Kidney epithelial cell (primary cell): ENCODE data around the gene TMEM161B. TPM values are rescaled to one million over a fixed set of nuclear protein-coding genes. Genes with fewer than 3 reads are reported as not detected.
"Not testable (repeated sequence)": the region's sequence is repeated elsewhere in the genome, so short reads cannot be mapped to it uniquely, and the experiment has no call there.

Source experiments
- DNase-seq: peaks from one replicate; pipeline ENCODE4 v3.0.0-alpha.2; 2010; ENCODE audit warnings: low read depth
- H3K27me3 ChIP-seq: 2 replicates; pipeline ENCODE4 v1.6.0; 2011; ENCODE audit warnings: low read length; ENCODE audit not compliant: control insufficient read depth, insufficient read depth
- H3K36me3 ChIP-seq: 2 replicates; pipeline ENCODE4 v1.5.1; 2011; ENCODE audit warnings: low read length; ENCODE audit not compliant: control insufficient read depth, insufficient read depth
- H3K4me3 ChIP-seq: 2 replicates; pipeline ENCODE4 v1.5.1; 2011; ENCODE audit warnings: low read depth, mild to moderate bottlenecking, control low read depth, low read length
- CTCF ChIP-seq: IDR thresholded peaks from 2 replicates; pipeline ENCODE4 v1.5.1; 2011; ENCODE audit warnings: mild to moderate bottlenecking, moderate library complexity, low read length, control low read depth, inconsistent platforms; ENCODE audit not compliant: insufficient read depth, poor library complexity, severe bottlenecking
- total RNA-seq: library from RNA; depleted of rRNA; stranded (reverse); fragments of >200 nt; gene quantifications from 2 replicates; pipeline ENCODE4 v1.2.3, GENCODE V29; 2015

TMEM161B gene
- total RNA-seq, 1 donor from 2014 or later, result 10.4 TPM

GRCh38 chr5:88248094-88248493 lies 20.6 kb downstream of the TMEM161B start:
- Histone ChIP-seq H3K27me3 (no peaks in the 10 kb centered on the region), H3K36me3 (no peaks in the 10 kb centered on the region), H3K4me3 (no peak overlapping the region)
- no peak for TF ChIP-seq CTCF
- no peak for DNase-seq

DNA sequence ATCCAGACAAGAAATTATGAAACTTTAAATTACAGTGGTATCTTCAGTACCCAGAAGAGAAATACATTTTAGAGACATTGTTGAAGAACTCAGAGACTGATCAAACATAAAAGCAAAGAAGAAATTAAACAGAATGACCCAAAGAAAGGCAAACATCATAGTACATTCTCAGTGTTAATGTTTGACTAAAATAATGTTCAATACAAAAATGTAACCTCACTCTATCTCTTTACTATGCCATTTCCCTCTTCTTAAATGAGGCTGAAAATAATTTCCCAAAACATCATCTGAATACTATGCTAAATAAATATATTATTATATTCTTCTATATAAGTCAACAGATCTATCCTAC lies 22.8 kb downstream of the TMEM161B start:
- Histone ChIP-seq H3K4me3 (no peak overlapping the region), H3K27me3 (no peaks in the 10 kb centered on the region), H3K36me3 (no peaks in the 10 kb centered on the region)
- TF ChIP-seq CTCF, result no peak
- DNase-seq, result no peak

DNA sequence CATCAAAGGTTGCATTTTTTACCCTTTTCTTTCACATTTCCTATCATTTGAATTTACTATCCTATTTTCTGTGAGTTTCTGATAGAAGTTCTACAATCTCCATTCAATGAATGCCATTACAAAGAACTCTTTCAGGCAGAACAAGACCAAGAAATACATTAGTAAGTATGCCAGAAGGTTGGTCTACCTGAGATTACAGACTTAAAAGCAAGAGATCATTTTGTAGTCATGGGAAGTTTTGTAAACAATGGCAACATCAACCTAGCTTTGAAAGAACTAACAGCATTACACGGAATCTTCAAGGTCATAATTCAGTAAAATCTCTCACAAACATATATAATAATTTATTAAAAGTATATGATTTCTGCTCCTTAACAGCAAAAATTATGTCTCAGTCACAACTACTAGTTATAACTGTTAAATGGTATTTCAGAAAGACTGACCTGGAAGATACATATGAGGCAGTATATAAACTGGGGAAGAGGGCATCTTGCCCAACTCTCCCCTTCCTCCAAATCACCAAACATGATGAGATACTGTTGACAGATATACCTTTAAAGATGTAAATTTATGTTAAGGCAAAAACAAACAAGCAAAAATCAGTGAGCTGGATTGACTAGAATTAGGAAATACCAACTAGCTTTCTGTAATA lies 23.3 kb downstream of the TMEM161B start:
- no peaks in the 10 kb centered on the region for H3K36me3 ChIP-seq
- no peak for DNase-seq
- H3K4me3 ChIP-seq, result no peak overlapping the region
- TF ChIP-seq CTCF, result no peak
- no peaks in the 10 kb centered on the region for H3K27me3 ChIP-seq

GRCh38 chr5:88244686-88245085 lies 24.0 kb downstream of the TMEM161B start:
- Histone ChIP-seq H3K27me3 (no peaks in the 10 kb centered on the region), H3K4me3 (no peak overlapping the region), H3K36me3 (no peaks in the 10 kb centered on the region)
- DNase-seq, result no peak
- no peak for TF ChIP-seq CTCF

DNA sequence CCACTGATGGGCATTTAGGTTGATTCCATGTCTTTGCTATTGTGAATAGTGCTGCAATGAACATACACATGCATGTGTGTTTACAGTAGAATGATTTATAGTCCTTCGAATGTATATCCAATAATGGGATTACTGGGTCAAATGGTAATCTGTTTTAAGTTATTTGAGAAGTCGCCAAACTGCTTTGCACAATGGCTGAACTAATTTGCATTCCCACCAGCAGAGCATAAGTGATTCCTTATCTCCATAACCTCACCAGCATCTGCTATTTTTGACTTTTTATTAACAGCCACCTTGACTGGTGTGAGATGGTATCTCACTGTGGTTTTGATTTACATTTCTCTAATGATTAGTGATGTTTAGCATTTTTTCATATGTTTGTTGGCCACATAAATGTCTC lies 25.2 kb downstream of the TMEM161B start:
- not testable (repeated sequence) for H3K27me3 ChIP-seq, H3K36me3 ChIP-seq, DNase-seq, H3K4me3 ChIP-seq

DNA sequence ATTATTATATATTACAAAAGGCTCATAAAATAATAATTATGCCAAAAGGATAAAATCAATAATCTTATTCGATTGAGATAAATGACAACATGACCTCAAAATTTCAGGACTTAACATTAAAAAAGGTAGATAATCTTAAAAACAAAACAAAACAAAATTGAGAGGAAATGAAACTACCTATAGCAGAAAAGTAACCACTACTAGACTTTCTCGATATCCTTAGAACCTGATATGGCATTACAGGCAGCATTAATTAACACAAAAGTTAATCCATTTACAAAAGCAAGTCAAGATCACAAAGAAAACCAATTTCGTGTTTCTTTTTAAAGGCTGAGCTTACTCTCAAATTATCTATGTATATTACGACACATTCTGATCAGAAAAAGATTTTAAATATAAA lies 29.9 kb downstream of the TMEM161B start:
- no peak for DNase-seq
- H3K4me3 ChIP-seq, result no peak overlapping the region
- no peak for TF ChIP-seq CTCF

More for the DNA sequence above, 29.9 kb downstream of the TMEM161B start:
- Histone ChIP-seq H3K36me3 (no peaks in the 10 kb centered on the region), H3K27me3 (no peaks in the 10 kb centered on the region)
